Measurements from ENCODE around the gene LYPD3.
A peak's percentile ranks its signal among the peaks of the same experiment; 100 is the strongest.

Gene LYPD3

DNA sequence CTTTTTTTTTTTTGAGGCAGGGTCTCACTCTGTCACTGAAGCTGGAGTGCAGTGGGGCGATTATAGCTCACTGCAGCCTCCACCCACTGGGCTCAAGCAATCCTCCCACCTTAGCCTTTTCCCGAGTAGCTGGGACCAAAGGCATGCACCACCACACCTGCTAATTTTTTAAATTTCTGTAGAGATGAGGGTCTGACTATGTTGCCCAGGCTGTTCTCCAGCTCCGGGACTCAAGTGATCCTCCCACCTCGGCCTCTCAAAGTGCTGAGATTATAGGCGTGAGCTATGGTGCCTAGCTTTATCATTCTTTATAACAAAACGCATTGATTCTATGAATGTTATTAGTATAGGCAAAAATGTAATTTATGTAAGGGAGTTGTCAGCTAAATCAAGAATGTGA is 17.9 kb upstream of the LYPD3 start:
- DNase-seq: no peak

DNA sequence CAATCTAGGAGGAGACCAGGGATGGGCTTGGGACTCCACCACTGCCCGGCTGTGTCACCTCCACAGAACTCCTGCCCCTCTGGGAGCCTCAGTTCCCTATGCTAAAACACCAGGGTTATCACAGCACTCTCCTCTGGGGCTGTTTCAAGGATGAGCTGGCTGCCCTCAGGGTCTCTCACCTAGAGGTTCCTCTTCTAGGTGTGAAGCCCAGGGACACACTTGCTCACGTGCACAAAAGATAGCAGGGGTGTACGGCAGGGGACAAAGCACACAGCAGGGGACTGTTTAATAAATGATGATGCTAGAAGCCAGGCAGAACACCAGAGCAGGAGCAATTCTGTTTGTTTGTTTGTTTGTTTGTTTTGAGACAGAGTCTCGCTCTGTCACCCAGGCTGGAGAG is 16.8 kb upstream of the LYPD3 start:
- no peak for DNase-seq

GRCh38 chr19:43481701-43482100 is 16.3 kb upstream of the LYPD3 start:
- no peak for DNase-seq

- DNase-seq: no peak
Observed at GRCh38 chr19:43480574-43480973, 15.2 kb upstream of the LYPD3 start.

- DNase-seq: no peak
Observed at GRCh38 chr19:43479961-43480561, 14.7 kb upstream of the LYPD3 start.

- DNase-seq: no peak
Observed at GRCh38 chr19:43479226-43479625, 13.8 kb upstream of the LYPD3 start.

DNA sequence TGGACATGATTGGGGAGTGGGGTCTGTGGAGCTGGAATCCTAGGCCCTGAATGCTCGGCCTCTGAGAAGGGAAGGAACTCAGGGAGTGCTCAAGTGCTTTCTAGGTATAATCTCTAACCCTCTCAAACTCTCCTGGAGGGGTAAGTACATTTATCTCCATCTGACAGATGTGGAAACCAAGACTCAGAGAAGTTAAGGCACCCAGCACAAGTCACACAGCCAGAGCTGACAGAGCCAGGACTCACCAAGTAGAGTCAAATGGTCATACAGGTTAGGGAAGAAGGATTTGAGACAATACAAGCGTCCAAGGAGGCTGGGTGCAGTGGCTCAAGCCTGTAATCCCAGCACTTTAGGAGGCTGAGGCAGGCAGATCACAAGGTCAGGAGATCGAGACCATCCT is 12.9 kb upstream of the LYPD3 start:
- DNase-seq: no peak

- no peak for DNase-seq
Observed at GRCh38 chr19:43476606-43477005, 11.2 kb upstream of the LYPD3 start.

- peak; percentile 81 for DNase-seq
Observed at GRCh38 chr19:43474986-43475705, 9.7 kb upstream of the LYPD3 start.

- no peak for DNase-seq
Observed at GRCh38 chr19:43474487-43474886, 9.1 kb upstream of the LYPD3 start.

DNA sequence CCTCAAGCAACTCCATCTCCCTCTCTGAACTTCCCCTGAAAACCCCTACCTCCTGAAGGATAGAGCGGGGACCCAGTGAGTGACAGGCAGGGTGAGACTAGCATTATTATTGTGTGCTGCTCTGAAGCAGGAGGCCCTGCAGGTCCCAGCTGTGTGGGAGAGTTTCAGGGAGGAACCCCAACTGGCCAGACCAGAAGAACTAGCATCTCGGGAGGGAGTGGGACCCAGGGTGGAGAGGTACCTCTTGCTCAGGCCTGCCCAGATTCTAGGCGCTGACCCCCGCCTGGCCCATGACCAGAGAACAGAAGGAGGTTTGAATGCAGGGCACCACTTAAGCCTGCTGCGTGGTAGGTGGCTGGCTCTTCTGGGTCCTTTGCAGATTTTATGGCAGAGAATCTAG is 5.7 kb upstream of the LYPD3 start:
- no peak for DNase-seq

DNA sequence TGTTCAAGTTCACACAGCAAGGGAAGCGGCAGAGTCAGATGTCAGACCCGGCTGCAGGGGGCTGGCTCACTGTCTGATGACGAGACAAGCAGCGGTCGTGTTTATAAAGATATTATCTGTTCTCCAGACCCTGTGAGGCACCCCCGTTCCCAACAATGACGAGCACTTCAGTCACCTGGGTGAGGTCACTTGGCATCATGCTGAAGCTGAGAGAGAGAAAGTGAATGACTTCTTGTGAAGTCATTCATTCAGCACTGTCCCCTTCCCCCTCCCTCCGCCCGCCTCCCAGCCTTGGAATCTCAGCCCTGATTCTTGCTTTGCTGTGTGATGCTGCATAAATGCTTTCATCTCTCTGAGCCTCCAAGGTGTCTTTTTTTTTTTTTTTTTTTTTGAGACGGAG is 4.9 kb upstream of the LYPD3 start:
- no peak for DNase-seq

DNA sequence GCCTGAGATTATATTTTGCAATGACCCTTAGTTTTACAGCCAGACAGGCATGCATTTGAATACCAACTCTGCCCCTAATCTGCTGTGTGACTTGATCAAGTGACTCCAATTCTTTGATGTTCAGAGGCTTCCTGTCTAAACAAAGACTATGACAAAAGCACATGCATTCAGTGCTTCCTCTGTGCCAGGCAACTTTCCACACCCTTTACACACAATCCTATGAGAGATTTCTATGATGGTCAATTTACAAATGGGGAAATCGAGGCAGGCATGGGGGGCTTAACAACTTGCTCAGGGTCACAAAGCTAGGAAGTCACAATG is 3.7 kb upstream of the LYPD3 start:
- no peak for DNase-seq

DNA sequence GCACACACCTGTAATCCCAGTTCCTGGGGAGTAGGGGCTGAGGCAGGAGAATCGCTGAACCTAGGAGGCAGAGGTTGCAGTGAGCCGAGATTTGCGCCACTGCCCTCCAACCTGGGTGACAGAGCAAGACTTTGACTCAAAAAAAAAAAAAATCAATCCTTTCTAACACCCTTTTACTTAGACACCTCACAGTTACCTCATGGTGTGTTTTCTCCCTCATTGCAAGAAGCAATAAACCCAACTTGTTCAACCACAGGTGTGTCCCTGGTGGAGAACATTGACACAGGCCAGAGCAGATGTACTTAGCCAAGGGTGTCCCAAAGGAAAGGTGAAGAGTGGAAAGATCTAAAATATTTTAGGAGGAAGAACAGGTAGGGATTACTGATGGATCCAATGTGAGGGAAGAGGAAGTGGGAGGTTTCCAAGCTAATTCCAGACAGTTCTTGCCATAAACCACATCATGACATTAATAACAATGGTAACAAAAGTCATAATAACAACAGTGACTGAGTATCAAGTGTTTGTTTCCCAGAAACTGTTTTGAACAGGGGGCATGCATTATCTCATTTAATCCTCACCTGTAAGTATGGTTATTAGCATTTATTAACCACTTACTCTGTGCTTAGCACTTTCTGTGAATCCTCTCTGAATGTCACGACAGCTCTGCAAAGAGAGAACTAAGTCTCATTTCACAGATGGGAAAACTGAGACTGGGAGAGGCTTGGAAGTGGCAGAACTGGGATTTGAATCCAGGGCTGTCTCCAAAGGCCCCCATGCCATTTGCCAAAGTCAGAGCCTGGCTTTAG is 3.1 kb upstream of the LYPD3 start:
- no peak for DNase-seq

DNA sequence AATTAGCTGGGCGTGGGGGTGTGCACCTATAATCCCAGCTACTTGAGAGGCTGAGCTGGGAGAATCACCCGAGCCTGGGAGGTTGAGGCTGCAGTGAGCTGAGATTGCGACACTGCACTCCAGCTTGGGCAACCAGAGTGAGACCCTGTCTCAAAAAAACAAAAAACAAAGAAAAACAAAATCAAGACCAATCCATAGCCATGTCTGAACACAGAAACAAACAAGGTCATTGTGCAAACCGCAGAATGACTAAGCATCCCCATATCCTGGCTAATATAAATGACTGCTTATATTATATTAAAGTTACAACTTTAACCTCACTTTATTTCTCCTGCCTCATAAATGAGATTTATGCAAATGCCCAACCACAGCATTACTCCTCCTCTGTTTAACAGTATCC is 2.3 kb upstream of the LYPD3 start:
- no peak for DNase-seq

DNA sequence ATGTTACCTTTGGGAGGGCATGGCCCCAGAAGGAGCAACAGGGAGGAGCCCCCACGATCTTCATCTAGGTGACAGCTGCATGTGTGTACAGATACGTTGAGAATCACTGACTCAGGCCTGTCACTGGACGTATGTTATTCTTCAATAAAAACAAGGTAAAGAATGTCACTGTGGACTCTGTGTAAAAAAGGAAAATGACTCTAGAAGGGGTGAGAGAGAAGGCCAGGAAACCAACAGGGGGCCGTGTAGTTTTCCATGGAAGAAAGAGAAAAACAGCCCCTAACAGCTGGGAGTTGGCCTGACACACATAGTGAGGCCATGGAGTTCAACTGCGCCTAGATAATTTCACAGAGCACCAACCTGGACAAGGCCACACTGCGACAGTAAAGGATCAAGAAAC is 1.9 kb upstream of the LYPD3 start:
- no peak for DNase-seq

DNA sequence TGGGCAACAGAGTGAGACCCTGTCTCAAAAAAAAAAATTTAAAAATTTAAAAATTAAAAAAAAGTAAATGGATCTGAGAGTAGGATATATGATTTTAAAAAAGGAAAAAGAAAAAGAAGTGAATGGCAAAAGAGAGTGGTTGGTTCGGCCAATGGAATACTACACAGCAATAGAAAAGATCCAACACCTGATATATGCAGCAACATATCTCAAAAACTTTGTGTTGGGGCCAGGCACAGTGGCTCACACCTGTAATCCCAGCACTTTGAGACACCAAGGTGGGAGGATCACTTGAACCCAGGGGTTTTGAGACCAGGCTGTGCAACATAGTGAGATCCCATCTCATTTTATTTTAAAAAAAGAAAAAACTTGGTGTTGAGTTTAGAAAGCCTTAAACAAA is 1.4 kb upstream of the LYPD3 start:
- DNase-seq: no peak

DNA sequence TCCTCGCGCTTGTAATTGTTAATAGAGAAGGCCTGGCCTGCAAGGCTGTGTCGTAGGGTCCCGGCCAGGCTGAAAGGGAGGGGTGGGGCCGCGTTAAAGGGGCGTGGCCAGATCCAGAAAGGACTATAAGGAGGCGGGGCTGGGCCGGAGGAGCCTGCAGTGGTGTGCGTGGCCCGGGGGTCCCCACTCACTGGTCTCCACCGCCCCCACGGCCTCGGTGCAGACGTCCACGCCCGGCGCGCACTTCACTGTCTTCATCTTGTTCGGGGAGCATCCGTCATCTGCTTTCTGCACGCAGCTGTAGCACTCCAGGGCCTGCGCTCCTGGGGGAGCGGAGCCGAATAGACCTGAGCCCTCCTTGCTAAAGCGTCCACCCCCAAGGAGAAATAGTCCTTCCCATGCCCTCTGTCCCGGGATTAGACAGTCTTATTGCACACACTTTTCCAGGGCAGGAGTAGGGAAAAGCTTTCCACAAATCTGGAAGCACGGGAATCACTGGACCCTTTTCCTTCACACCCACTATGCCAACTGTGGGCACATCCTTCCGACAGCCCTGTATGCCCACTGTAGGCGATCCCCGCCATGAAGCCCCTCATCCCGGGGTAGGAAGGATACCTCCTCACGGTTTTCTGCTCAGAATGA is 1.2 kb downstream of the LYPD3 start:
- no peak for DNase-seq

- peak; percentile 99 for DNase-seq
Observed at GRCh38 chr19:43463381-43464133, 1.9 kb downstream of the LYPD3 start.

GRCh38 chr19:43462785-43463380 is 2.5 kb downstream of the LYPD3 start:
- no peak for DNase-seq

DNA sequence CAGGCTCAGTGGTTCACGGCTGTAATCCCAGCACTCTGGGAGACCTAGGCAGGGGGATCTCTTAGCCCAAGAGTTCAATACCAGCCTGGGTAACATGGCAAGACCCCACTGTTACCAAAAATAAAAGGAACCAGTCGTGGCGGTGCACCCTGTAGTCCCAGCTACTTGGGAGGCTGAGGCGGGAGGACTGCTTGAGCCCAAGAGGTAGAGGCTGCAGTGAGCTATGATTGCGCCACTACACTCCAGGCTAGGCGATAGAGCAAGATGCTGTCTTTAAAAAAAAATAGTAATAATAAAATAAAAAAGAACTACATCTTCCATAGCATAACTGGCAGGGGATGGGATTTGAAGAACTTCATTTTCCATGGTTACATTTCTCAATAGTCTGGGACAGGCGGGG is 3.0 kb downstream of the LYPD3 start:
- DNase-seq: no peak

- no peak for DNase-seq
Observed at GRCh38 chr19:43461303-43461702, 4.1 kb downstream of the LYPD3 start.

All from activated effector memory CD4-positive, alpha-beta T cell treated with Interleukin-2 at 50 U/mL for 16 hours (primary cell).